PFSK-1 (cell line): ENCODE results near the gene FSTL4.

Source experiments
- POLR2AphosphoS5 ChIP-seq: IDR thresholded peaks from 2 replicates; pipeline ENCODE4 v1.6.1; 2012; ENCODE audit warnings: low read depth, mild to moderate bottlenecking, control low read depth, low read length, moderate library complexity
- REST ChIP-seq, 2 experiments: IDR thresholded peaks; 2 replicates each; pipeline versions ENCODE4 v1.6.1 to v1.8.0; 2011 to 2012; ENCODE audit warnings: low read depth in 2 of 2, low read length in 2 of 2, control low read depth in 1 of 2, inconsistent platforms in 1 of 2, mild to moderate bottlenecking in 1 of 2, moderate library complexity in 1 of 2; ENCODE audit not compliant: insufficient read depth in 1 of 2
- SIN3A ChIP-seq: IDR thresholded peaks from 2 replicates; pipeline ENCODE4 v1.6.1; 2012; ENCODE audit warnings: mild to moderate bottlenecking, low read length, moderate library complexity, borderline replicate concordance; ENCODE audit not compliant: insufficient read depth

- TF ChIP-seq POLR2AphosphoS5 (no peak), REST (IDR thresholded peaks at IDR 0.05; ENCODE audit: insufficient read depth in 1 of 2, low read depth in 2 of 2, low read length in 2 of 2) (no peak), SIN3A (no peak)
These were observed 13.3 kb downstream of the FSTL4 start for GRCh38 chr5:133599044-133599443.
